ENCODE results near the gene GCK.
"Not testable (repeated sequence)": the region's sequence is repeated elsewhere in the genome, so short reads cannot be mapped to it uniquely, and the experiment has no call there.

The GCK gene

GRCh38 chr7:44200699-44201461 lies 11.6 kb upstream of the GCK start, which contains the start of gene YKT6:
Gene YKT6, plus strand, starts transcription at chr7:44200978. Its CDS starts 158 bp downstream, at chr7:44201136.
- peak; percentile 89 for DNase-seq

- DNase-seq = not testable (repeated sequence)
Observed at GRCh38 chr7:44200163-44200562, 10.9 kb upstream of the GCK start.

GRCh38 chr7:44197474-44197873 lies 8.2 kb upstream of the GCK start:
- no peak for DNase-seq

DNA sequence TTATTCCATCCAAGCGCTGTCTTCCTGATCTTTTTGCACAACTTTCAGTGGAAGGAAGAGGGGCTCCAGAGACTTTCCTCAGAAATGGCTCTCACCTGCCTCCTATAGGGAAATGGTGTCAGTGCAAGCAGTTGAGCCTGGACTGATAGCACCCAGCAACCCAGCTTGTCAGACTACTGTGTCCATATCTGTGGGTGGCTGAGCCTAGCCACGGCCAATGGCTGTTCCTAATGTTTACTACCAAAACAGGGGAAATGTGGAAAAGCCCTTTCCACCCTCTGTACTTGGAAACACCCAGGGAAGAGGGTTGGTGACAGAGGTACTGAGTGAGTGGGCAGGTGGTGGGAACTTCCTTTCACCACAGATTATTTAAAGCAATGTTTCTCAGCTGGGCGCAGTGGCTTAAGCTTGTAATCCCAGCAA lies 7.2 kb upstream of the GCK start:
- DNase-seq = peak; percentile 13

DNA sequence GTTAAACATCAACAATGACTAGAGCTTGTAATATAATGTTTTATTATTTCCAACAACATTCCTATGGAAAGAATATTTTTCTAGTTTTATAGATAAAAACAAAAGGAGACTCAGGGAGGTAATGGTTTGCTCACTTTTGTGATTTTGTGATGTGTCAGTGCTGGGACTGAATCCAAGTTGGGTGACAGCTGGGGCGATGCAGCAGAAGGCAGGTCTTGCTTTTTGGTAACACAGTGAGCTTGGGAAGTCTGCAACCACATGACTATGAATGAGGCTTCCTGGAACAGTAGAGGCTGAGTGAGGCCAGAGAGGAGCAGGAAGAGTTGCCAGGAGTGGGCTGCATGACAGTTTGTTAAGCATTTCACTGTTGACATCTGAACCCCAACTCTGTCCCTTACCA lies 6.7 kb upstream of the GCK start:
- DNase-seq = no peak

DNA sequence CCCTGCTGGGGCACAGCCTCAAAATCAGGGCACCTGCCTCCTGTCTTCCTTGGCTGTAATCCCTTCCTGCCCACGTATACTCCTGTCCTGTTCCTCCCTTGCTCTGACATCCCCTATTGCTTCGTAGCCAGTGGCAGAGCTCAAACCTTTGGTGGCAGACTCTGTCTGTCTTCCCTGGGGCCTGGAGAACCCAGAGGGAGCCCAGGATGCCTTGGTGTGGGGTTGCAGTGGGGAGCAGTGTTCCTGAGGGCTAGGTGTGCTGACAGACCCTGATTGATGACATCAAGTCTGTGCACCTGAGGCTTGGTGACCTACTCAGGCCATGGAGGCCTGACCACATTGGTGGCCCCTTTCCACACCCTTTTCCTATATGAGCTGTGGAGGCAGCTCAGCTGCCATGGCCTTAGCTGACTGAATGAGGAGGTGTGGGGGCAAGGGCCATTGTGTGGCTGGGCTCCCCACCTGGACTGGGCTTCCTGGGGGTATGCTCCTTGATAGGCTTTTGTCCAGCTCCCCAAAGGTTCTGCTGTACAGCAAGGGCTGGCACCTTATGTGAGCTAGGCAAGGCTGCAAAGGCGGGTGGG lies 5.4 kb upstream of the GCK start:
- DNase-seq = no peak

GRCh38 chr7:44194069-44194468 lies 4.8 kb upstream of the GCK start:
- DNase-seq = no peak

- no peak for DNase-seq
Observed at GRCh38 chr7:44193011-44193802, 4.0 kb upstream of the GCK start.

DNA sequence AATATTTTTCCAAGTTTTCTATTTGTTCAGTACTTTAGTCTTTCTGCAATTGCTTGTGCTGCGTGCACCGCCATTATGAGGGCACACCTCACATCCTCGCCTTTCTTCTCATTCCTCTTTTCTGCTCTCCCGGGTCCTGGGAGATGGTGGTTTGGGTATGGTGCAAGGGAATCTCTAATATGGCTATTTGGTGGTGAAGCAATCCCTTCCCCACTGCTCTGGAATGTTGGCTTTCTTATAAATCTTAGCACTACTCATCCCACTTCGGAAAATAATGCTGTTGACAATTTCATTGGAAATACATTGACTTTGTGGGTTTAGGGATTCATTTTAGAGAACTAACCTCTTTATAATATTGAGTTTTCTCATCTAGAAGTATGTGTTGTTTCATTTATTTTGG lies 1.9 kb upstream of the GCK start:
- no peak for DNase-seq

- no peak for DNase-seq
Observed at GRCh38 chr7:44189993-44190872, 994 bp upstream of the GCK start.

DNA sequence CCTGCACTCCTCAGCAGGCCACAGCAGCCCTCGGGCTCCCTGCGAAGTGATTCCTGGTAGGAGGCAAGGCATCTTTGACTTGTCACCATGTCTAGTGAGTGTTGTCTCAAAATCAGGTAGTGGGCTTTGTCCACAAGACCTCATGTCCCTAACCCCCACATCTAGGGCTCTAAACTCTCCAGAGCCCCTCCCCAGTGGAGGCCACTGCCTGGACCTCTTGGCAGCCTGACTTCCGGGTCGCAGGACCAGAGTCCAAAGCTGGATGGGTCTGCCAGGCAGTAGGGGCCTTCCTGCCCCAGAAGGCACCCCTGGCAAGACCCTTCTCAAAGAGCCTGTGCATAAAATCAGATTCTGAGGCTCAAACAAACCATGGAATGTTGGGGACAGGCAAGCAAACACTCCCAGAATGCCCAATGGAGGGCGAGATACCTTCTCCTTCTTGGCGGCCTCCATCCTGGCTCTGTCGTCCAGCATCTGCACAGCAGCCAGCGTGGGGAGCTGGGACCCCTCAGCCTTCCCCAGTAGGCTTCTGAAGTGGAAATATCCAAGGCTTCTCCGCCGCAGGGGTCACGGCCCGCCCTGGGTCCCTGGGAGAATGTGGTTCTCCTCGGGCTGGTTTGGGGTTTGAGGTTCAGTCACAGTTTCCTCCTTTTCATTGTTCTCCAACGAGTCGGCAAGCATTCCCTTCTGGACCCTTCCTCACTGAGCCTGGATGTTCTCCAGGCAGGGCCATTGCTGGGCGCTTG lies 586 bp downstream of the GCK start:
- no peak for DNase-seq

- no peak for DNase-seq
Observed at GRCh38 chr7:44187636-44188416, 1.4 kb downstream of the GCK start.

DNA sequence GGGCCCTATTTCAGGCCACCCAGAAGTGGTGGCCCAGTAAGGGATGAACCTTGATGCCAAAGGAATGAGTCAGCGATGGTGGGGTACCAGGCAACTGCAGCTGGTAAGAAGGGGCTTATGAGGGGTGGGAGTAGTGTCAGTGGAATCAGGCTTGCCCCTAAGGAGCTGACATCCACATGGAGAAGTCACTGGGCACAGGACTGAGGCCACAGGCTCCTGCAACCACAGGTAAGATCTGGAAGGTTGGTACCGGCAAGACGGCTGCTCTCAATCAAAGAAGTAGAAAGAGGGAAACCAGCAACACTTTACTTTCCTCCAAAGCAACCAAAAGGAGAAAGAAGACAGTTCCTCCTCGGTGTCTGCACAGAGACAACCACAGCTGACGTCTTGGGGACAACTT lies 2.5 kb downstream of the GCK start:
- no peak for DNase-seq

DNA sequence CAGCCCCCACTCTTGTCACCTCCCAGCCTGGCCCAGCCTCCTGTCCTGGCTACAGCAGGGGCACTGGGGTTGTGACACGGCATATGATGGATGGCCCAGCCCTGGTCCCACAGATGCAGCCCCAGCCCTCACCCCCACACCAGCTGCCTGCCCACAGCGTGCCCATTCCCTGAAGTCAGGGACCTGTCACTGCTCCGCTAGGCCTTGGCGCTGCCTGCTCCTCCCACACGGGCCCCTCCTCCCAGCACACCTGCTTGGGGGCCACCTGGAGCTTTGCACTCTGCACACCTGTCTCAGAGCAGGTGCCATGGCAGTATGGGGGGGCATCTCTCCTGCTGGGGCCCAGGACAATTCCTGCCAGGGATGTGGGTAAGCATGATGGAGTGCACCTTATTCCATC lies 3.5 kb downstream of the GCK start:
- DNase-seq = no peak

- no peak for DNase-seq
Observed at GRCh38 chr7:44184873-44185446, 4.3 kb downstream of the GCK start.

DNA sequence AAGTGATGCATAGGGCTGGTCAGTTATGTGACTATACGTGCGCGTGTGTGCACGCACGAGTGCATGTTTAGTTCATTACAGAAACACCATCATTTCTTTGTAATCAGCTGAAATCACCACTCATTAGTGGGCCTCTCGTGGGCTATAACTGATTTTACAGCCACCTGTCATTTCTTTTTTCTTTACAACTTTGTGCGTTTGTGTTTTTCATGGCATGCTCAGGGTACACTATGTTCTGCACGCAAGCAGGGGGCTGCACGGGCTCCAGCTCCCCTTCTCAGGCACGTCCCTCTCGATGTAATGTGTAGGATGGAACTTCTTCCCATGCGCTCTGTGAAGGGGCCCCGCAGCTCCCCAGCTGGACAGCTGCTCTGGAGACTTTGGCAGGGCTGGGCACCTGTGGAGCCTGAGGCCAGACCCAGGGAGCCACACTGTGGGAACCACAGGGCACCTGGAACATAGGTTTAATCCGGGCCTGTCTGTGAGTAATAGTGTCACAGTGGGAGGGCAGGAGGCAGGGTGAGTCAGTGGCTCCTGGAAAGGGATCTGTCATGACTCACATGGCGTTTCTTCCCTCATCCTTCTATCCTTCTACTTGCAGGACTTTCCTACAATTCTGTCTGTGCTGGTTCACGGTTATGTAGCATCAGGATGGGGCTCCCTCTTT lies 4.9 kb downstream of the GCK start:
- no peak for DNase-seq

DNA sequence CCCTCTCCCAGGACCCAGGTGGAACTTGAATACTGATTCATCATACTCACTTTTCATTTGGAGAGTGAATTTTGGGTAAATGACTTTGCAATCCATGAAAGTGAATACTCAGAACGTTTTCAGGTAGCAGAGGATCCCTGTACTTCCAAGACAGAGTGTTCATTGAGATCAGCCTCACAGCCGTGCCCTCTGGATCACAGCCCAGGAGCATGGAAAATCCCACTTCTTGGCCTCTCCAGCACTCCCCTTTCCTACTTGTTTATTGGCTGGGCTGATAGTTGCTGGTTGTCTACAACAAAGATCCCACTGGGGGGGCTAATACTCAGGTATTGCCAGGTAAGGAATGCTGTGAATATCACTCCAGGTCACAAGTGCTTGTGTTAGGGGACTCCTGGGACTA lies 5.9 kb downstream of the GCK start:
- DNase-seq = no peak

DNA sequence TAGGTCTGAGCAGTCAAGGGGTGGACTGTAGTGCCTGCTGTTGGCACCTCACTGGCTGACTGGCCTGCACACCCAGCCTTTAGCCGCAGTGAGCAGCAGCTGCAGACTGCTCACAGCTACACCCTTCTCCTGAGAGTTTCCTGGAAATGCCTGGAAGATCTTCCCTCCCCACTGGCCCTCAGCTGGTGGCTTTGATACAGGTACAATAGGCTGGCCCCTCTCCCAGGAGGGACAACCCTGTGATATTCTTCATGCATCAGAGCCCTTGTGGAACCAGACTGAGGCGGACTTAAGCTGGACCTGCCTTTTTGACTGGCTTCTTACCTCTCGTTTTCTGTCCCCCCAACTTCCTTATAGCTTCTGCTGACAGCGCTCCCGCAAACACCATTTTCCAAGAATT lies 6.4 kb downstream of the GCK start:
- DNase-seq = no peak

- DNase-seq = no peak
Observed at GRCh38 chr7:44180631-44181030, 8.6 kb downstream of the GCK start.

DNA sequence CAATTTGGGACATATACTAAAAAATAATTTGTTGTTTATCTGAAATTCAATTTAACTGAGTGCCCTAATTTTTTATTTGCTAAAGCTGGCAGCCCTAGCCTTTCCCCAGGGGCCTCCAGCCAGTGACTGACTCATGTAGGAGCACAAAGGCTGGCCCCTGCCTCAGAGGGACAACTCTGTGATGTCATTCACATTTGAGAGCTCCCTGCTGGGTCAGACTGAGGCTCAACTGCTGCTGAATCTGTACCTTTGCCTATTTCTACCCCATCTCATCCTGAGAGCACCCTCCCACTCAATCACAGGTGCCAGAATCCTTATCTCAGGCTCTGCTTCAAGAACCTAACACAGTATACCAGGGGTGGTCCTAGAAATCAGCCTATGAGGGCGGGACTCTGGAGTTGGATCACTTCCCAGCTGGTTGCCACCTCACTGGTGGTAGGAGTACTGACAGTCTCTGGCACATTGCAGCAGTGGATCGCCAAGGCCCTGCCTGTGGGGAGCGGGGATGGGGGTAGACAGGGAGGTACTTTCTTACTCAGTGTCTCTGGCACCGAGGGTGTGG lies 11.6 kb downstream of the GCK start:
- no peak for DNase-seq

All from activated CD4-positive, alpha-beta T cell treated with anti-CD3 and anti-CD28 coated beads, Interleukin-2, amount 50 U/mL, for 1 hour (primary cell).